Caco-2 (cell line): ENCODE measurements around the gene PHGDH. TPM values are rescaled to one million over a fixed set of nuclear protein-coding genes. Genes with fewer than 3 reads are reported as not detected.
A peak's percentile ranks its signal among the peaks of the same experiment; 100 is the strongest.

Source experiments
- BruUV-seq: library from RNA; stranded (reverse); fragments of 400-500 nt; replicated peaks from 2 replicates; lab custom pipeline; 2021; lab: Mats Ljungman, UMichigan
- CTCF ChIA-PET: fragments of 300-600 bp; sonication (Branson Sonifier 250); formaldehyde crosslinking; loops from one replicate; lab custom pipeline; 2022; ENCODE audit warnings: antibody characterized with exemption; lab: Charles Lee
- POLR2A ChIA-PET: fragments of 300-600 bp; sonication (Branson Sonifier 250); formaldehyde crosslinking; loops from one replicate; lab custom pipeline; 2022; ENCODE audit warnings: antibody characterized with exemption; lab: Charles Lee
- DNase-seq, 2 experiments: peaks; one replicate each; pipeline versions ENCODE4 v3.0.0 to v3.0.0-alpha.2; 2020 to 2022
- H3K27me3 ChIP-seq: replicated peaks from 2 replicates; pipeline ENCODE4 v1.6.0; 2011; ENCODE audit warnings: low read length; ENCODE audit not compliant: control insufficient read depth, insufficient read depth
- H3K36me3 ChIP-seq: 2 replicates; pipeline ENCODE4 v1.5.1; 2011; ENCODE audit warnings: low read length; ENCODE audit not compliant: control insufficient read depth, insufficient read depth
- H3K4me1 ChIP-seq: fragments of 250-450 bp; sonication (Bioruptor Pico); 2 replicates; pipeline ENCODE4 v1.5.1; 2020; ENCODE audit warnings: mild to moderate bottlenecking
- H3K4me3 ChIP-seq: 2 replicates; pipeline ENCODE4 v1.5.1; 2011; ENCODE audit warnings: low read depth, mild to moderate bottlenecking, control low read depth, low read length
- H3K9me3 ChIP-seq: fragments of 250-450 bp; sonication (Bioruptor Pico); 2 replicates; pipeline ENCODE4 v1.5.1; 2020; ENCODE audit warnings: mild to moderate bottlenecking, moderate library complexity
- H3K27ac Mint-ChIP-seq: one replicate; pipeline ENCODE4 v1.8.0; 2022; ENCODE audit warnings: mixed read lengths; ENCODE audit not compliant: unreplicated experiment
- H3K27me3 Mint-ChIP-seq: one replicate; pipeline ENCODE4 v1.8.0; 2022; ENCODE audit warnings: mixed read lengths; ENCODE audit not compliant: insufficient read depth, unreplicated experiment
- H3K36me3 Mint-ChIP-seq: one replicate; pipeline ENCODE4 v1.8.0; 2022; ENCODE audit warnings: mild to moderate bottlenecking, mixed read lengths; ENCODE audit not compliant: insufficient read depth, unreplicated experiment
- H3K4me1 Mint-ChIP-seq: one replicate; pipeline ENCODE4 v1.8.0; 2022; ENCODE audit warnings: low read depth, mixed read lengths; ENCODE audit not compliant: unreplicated experiment
- H3K4me3 Mint-ChIP-seq: one replicate; pipeline ENCODE4 v1.8.0; 2022; ENCODE audit warnings: mild to moderate bottlenecking, moderate library complexity, mixed read lengths; ENCODE audit not compliant: unreplicated experiment
- H3K9me3 Mint-ChIP-seq: one replicate; pipeline ENCODE4 v1.8.0; 2022; ENCODE audit warnings: mixed read lengths; ENCODE audit not compliant: unreplicated experiment
- CTCF ChIP-seq, 2 experiments: fragments of 200-600 bp in 1 of 2; IDR thresholded peaks; 1 replicate in 1 of 2; 2 replicates in 1 of 2; pipeline versions ENCODE4 v1.5.1 to v1.8.0; 2011 to 2022; ENCODE audit warnings: antibody characterized with exemption in 1 of 2, control low read depth in 1 of 2, inconsistent platforms in 1 of 2, low read depth in 1 of 2, low read length in 1 of 2, mild to moderate bottlenecking in 1 of 2, moderate library complexity in 1 of 2; ENCODE audit not compliant: insufficient read depth in 1 of 2, severe bottlenecking in 1 of 2, unreplicated experiment in 1 of 2
- intact Hi-C: fragments of 100-400 bp; cut with micrococcal nuclease; formaldehyde crosslinking; loops from one replicate; pipeline ENCODE4 v1.10.0; 2022; ENCODE audit not compliant: unreplicated experiment
- total RNA-seq: library from RNA; stranded (reverse); gene quantifications from 2 replicates; pipeline ENCODE4 v1.2.3, GENCODE V29; 2022

The PHGDH gene
- total RNA-seq, 1 experiment from 2014 or later = 410 TPM

- Histone ChIP-seq H3K27me3 (no peaks in the 10 kb centered on the region), H3K36me3 (no peaks in the 10 kb centered on the region), H3K9me3 (no peaks in the 10 kb centered on the region), H3K4me1 (no peaks in the 10 kb centered on the region), H3K4me3 (no peak overlapping the region)
- ChIA-PET CTCF (interaction anchor here (1.5 to 2.1 kb wide), 2 partner anchors 26 to 40 kb away, joined by 4 to 6 read pairs; partner anchors contain the start of gene ZNF697), POLR2A (no interaction called here)
- DNase-seq = no peak
- H3K36me3 Mint-ChIP-seq = no peaks in the 10 kb centered on the region
- no peak overlapping the region for H3K27ac Mint-ChIP-seq
- no peaks in the 10 kb centered on the region for H3K9me3 Mint-ChIP-seq
- no peak for TF ChIP-seq CTCF (IDR thresholded peaks at IDR 0.05; ENCODE audit: insufficient read depth in 1 of 2, low read depth in 1 of 2, low read length in 1 of 2, severe bottlenecking in 1 of 2, unreplicated experiment in 1 of 2)
- intact Hi-C loops = no loop called here
- no peaks in the 10 kb centered on the region for H3K27me3 Mint-ChIP-seq
- no TSS peak for BruUV-seq
- H3K4me3 Mint-ChIP-seq = no peak overlapping the region
- H3K4me1 Mint-ChIP-seq = peaks cover 13% of the 10 kb centered on the region
Measured at GRCh38 chr1:119674111-119674526, 37.6 kb upstream of the PHGDH start.

- Mint-ChIP-seq H3K36me3 (no peaks in the 10 kb centered on the region), H3K4me1 (peaks cover 13% of the 10 kb centered on the region), H3K27me3 (no peaks in the 10 kb centered on the region), H3K27ac (no peak overlapping the region), H3K9me3 (no peaks in the 10 kb centered on the region), H3K4me3 (no peak overlapping the region)
- no peak for DNase-seq
- intact Hi-C loops = loop anchor here (1.0 to 5.0 kb wide), 5 partner anchors 27 to 198 kb away; partner anchors contain the start of genes PHGDH and ZNF697
- no peaks in the 10 kb centered on the region for H3K4me1 ChIP-seq
- H3K27me3 ChIP-seq = no peaks in the 10 kb centered on the region
- no peak for TF ChIP-seq CTCF (IDR thresholded peaks at IDR 0.05; ENCODE audit: insufficient read depth in 1 of 2, low read depth in 1 of 2, low read length in 1 of 2, severe bottlenecking in 1 of 2, unreplicated experiment in 1 of 2)
- no TSS peak for BruUV-seq
- H3K36me3 ChIP-seq = no peaks in the 10 kb centered on the region
- ChIA-PET CTCF (interaction anchor here (0.6 to 2.1 kb wide), 6 partner anchors 14 to 328 kb away, joined by 3 to 6 read pairs (median 5); partner anchors contain the start of genes PHGDH and ZNF697), POLR2A (no interaction called here)
- H3K9me3 ChIP-seq = no peaks in the 10 kb centered on the region
- H3K4me3 ChIP-seq = no peak overlapping the region
Measured at GRCh38 chr1:119674835-119675289, 36.9 kb upstream of the PHGDH start.

- peak; percentile 65 to 68 for TF ChIP-seq CTCF (IDR thresholded peaks at IDR 0.05; ENCODE audit: insufficient read depth in 1 of 2, low read depth in 1 of 2, low read length in 1 of 2, severe bottlenecking in 1 of 2, unreplicated experiment in 1 of 2)
- intact Hi-C loops = loop anchor here (1.0 to 5.0 kb wide), 5 partner anchors 27 to 198 kb away; partner anchors contain the start of genes PHGDH and ZNF697
- CTCF ChIA-PET = interaction anchor here (0.6 to 2.1 kb wide), 9 partner anchors 15 to 329 kb away, joined by 3 to 6 read pairs (median 4); partner anchors contain the start of genes PHGDH and ZNF697
- Mint-ChIP-seq H3K4me3 (peak overlapping the region; percentile 66), H3K27ac (no peak overlapping the region), H3K27me3 (no peaks in the 10 kb centered on the region), H3K4me1 (peaks cover 13% of the 10 kb centered on the region), H3K9me3 (no peaks in the 10 kb centered on the region), H3K36me3 (no peaks in the 10 kb centered on the region)
- no TSS peak for BruUV-seq
- Histone ChIP-seq H3K4me1 (no peaks in the 10 kb centered on the region), H3K36me3 (no peaks in the 10 kb centered on the region), H3K9me3 (no peaks in the 10 kb centered on the region), H3K4me3 (peak overlapping the region; percentile 28), H3K27me3 (no peaks in the 10 kb centered on the region)
- DNase-seq = peak; percentile 66 to 74
- POLR2A ChIA-PET = no interaction called here
Measured at GRCh38 chr1:119675349-119676345, 36.1 kb upstream of the PHGDH start.
